Measurements from ENCODE around the gene GPC5.
"Not testable (repeated sequence)": the region's sequence is repeated elsewhere in the genome, so short reads cannot be mapped to it uniquely, and the experiment has no call there.

GPC5 gene

DNA sequence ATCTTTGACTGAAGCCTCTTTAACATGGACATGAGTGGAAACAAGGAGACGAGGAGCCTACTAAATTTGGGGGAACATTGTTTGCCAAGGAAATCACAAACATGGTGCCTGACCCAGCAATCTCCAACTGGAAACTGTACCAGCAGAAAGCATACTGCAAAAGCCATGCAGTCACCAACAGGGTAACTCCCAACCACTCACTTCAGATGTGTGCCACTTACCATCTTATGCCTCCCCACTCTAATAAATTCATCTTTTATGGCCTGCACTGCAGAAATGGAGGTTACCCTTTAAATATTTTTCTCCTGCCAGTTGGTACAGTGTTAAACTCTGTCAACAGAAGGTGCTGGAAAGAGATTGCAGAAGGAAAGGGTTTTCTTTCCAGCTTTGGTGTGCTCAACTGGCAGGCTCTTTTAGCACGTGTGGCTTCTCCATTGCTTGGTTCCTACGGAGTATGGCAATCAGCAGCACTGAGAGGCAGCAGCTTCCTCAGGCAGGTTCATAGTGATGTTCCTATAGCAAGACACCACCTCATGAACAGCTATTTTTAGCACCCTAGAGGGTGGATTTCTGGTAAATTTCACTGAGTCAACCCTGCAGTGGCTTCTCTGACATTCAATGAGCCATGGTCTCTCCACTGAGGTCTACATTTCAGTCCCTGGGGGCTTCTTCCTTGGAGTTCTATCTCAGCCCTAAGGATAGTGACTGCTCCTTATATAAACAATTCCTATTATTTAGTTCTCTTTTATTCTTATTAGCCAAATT, 29.6 kb upstream of the GPC5 start:
- no peak for DNase-seq (ENCODE audit: low read depth, low spot score)

DNA sequence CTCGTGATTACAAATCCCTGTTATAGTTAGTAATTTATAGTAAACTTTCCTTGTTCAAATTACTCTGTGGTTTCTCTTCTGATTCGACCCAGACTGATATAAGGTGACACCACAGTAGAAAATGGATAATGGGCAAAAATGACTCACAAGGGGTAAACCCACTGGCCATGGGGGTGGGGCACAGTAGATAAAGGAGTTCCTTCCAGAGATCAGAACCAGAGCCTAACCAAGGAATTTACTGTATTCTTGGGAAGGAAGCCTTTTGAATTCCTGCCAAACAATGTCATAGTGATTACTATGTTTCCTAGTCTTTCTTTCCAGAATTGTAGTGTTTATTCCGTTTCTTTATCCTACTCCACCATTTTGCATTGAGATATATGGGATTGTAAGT, 29.0 kb upstream of the GPC5 start:
- DNase-seq (ENCODE audit: low read depth, low spot score): no peak

DNA sequence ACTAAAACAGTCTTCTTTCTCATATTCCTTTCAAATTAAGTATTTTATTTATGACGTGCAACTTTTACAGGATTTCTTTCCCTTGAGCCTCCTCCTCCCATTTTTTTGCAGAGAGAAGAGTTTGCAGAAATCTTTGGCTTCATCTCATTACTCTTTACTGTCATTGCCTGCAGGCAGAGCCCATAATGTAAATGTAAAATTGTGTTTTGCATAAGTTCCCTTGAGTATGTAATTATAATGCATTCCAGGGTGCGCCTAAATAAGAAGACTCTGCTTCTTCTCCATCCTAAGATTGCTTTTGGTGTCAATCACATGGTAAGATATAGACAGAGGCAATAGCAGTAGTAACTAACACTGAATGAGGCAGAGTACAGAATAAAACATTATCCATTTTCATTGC, 27.9 kb upstream of the GPC5 start:
- no peak for DNase-seq (ENCODE audit: low read depth, low spot score)

DNA sequence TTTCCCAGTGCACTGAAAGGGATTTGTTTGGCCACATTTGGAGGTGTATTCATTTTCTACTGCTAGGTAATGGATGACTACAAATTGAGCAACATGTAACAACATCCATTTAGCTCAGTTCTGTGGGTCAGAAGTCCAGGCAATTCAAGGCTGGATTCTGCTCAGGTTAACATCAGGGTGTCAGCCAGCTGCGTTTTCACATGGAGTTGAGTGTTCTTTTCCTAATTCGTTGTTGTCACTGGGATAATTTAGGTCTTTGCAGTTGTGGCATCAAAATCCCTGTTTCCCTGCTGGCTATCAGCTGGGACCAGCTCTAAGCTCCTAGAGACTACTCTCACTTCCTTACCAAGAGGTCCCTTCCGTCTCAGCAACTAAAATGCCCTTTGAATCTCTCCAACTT, 25.5 kb upstream of the GPC5 start:
- DNase-seq (ENCODE audit: low read depth, low spot score): no peak

DNA sequence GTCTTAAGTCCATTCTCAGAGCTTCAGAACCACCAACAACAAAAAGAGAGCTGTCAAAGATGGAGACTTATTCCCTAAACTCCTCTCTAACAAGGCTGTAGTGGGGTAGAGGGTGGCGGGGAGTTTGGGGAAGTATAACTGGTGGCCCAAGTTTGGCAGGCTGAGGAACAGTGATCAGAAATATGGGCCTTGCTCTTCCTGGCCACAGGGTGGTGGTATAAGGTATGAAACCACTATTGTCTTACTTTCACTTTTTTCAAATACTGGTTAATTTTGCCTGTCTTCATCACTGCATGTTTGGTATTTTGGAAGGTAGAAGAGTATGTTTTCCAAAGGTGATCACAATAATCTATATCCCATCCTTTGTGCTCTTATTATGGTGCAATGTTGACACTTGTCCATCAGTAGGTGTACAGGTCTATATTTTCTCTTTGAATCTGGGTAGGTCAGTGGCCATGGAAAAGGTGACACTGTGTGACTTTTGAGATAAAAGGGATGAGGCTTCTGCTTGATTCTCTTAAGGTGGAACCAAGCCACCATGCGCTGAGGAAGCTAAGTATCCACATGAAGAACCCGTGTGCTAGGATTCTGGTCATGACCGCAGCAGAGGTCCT, 23.2 kb upstream of the GPC5 start:
- DNase-seq (ENCODE audit: low read depth, low spot score): no peak

DNA sequence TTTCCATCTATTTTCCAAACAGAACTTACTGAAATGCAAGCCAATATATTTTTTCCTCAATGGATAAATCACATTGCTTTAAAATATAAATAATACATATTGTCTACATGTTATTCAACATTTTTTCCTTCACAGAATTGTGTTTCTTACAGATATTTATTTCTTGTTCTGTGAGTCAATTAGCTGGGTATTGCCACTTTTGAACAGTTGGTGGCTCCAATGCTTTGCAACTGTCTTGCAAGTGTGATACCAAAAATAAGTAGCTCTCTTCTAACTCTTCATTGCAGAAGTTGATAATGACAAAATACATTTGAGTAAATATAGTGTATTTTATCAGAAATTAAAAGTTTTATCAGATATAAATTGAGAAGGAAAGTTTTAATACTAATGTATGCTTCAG, 17.1 kb upstream of the GPC5 start:
- no peak for DNase-seq (ENCODE audit: low read depth, low spot score)

DNA sequence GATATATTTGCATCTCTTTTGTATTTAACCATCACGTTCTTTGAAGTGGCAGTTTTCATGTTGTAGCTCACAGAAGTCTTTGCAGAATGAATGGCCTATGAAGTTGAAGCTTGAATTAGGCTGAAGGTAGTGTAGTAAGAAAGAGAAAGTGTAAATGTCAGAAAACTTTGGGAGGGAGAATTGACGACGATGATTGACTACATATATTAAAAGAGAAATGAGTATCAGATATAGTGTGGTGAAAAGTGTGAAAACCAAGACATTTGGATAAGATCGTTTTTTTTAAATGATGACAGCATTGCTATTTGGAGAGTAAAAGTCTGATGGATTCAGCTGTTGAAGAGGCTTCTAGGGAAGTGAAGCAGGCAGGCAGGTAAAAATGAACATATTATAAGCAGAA, 14.6 kb upstream of the GPC5 start:
- DNase-seq (ENCODE audit: low read depth, low spot score): no peak

DNA sequence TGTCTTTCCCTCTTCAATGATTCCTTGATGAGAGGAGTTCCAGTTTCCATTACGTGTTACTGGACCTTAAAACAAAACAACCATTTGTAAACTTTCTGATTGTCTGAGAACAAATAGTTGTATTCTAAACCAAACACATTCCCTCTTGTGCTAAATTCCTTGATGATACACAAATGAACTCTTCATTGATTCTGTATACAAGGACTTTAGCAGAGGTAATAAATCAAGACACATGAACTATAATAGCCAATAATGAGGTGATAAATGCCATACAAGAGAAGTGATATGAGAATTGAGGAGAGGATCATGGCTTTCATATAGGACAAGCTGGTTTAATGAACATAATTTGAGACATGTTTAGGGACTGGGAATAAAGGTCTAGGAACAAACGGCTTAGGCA, 13.5 kb upstream of the GPC5 start:
- no peak for DNase-seq (ENCODE audit: low read depth, low spot score)

DNA sequence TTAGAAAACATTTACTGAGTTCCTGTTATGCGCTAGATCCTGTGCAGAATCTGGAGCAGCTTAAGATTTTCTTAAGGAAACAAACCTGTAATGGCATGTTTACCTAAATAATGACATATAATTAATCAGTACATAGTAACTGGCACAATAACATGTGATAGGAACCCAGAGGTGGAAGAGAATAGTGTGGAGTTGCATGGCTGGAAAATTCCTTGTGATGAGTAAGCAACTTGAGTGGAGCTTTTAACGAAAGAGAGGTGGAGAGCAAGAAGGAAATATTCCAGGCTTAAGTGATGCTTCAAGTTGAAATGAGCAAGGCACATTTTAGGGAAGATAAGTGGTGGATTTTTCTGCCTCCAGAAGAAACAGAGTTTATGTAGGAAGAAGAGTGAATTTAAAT, 9.2 kb upstream of the GPC5 start:
- no peak for DNase-seq (ENCODE audit: low read depth, low spot score)

DNA sequence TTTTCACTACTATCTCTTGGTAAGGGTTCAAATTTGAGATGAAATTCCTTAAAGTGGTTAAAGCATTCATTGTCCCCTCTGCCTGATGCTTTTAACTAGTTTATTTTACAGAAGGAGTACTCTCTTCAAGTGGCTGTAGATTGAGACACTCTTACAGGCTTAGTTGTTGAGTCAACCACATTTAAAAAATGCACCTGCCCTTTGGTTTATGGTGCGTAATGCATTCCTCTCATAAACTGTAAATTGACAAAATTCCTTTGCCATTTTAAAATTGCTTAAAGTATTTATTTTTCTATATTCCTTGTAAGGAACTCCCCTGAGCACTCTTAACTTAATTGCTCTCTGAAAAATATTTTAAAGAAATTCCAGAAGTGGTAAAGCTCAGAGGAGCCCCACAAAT, 826 bp upstream of the GPC5 start:
- no peak for DNase-seq (ENCODE audit: low read depth, low spot score)

DNA sequence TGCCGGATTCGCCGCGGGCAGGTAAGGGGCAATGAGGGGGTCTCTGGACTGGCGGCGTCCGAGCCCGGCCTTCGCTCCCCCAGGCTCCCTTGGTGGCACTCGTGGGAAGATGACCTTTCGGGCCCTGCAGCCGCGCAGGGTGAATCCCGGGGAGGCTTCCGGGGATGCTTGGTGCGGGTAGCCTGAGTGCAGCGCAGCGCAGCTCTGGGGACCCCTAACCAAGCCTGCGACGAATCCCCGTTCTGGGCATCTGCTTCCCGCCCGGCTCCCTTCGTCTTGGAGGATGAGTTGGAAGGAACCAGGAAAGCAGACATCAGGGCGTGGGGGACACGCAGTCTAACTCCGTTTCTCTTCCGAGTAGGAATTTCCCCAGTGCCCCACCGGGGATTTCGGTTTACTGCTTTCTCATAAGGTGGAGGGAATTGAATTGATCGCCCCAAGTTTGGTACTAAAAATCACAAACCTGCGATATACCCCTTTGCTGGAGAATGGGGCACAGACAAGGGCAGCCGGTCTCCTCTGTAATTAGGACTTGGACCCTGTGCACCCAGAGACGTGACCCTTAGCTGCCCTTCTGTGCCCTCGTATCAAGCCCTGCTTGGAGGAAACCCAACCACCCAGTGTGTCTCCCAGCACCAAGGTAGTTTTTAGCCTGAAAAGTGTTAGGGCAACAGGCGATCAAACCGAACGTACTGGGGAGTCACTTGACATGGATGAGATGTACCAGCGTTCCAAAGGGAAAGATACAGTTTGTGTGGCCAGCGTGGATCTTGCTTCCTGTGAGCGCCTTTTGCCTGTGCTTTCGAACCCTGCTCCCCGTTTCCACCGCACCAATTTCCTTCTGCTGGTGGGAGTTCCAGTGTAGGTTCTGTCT, 1.0 kb downstream of the GPC5 start:
- DNase-seq (ENCODE audit: low read depth, low spot score): no peak

DNA sequence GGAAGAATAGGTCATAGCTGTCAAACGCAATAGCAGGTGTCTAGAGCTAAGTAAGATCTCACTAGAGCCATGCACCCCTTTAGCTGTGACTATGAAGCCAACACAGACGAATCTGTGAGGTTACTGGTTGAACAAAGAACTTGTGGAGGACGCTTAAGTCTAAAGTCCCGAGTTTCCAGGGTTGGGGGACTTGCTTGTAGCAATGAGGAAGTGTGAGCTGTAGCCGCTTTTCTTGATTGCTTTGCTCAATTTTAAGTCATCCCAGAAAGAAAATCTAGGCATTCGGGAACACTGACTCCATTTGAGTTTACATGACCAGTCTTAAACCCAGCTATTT, 1.6 kb downstream of the GPC5 start:
- DNase-seq (ENCODE audit: low read depth, low spot score): no peak

DNA sequence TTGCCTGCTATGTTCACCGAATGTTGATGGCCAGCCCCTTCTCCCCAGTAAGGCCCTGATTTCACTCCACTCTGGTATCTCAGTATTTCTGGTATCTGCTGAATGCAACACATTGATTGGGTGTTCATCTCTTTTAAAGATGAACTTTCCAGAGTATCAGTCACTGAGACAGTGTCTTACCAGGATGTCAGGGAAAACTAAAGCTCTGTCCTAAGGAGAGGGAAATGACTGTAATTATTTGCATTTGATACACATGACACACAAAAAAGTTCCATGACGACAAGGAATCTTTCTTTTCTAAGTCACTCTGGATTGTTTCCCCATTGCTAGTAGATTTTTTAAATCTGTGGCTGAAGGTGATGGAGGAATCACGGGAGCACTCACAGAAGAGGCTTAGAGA, 2.2 kb downstream of the GPC5 start:
- DNase-seq (ENCODE audit: low read depth, low spot score): no peak

DNA sequence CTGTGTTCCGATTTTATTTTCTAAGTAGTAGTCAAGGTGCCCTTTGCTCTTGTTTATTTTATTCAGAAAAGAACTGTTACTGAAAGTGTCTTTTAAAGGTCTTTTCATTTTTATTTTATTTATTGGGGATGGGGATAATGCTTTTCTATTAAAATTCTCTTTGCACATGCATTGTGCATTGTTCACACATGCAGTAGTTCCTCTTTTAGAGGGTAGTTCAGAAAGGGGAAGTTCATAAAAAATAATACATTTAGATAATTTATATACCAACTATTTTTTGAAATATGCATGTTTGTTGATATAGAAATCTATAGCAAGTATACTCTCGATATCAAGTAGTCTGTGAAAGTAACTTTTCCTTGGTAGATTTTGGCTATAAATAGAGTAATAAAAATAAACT, 3.5 kb downstream of the GPC5 start:
- no peak for DNase-seq (ENCODE audit: low read depth, low spot score)

DNA sequence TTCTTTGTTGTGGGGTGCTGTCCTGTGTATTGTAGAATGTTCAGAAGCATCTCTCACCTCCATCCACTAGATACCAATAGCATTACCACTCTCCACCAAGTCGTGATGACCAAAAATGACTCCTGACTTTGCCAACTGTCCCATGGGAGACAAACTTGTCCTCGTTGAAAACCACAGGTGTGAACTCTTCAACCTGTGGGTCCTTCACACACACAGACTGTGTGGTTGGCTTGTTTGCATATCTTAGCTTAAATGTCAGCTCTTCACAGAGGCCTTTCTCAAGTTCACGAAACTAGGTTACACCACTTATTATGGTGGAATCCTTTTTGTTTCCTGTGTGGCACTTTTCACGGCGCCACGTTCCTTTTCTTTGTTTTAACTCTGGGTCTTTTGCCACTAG, 6.8 kb downstream of the GPC5 start:
- no peak for DNase-seq (ENCODE audit: low read depth, low spot score)

DNA sequence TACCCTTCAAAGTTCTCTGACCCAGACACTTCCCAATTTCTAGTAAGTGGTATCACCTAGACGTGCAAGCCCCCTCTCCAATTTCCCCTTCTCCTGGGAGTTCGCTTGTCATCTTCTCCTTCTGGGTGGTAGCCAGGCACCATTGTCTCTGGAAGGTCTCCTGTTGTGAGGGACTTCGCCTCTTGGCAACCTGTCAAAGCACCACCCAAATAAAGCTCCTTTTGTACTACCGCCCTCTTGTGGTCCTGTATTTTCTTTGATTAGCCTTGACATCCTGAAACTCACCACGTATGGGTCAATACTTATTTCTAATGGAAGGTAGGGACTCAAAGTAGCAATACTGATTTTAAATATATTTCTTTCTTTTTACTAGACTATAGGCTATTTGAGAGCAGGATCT, 8.2 kb downstream of the GPC5 start:
- DNase-seq (ENCODE audit: low read depth, low spot score): no peak

DNA sequence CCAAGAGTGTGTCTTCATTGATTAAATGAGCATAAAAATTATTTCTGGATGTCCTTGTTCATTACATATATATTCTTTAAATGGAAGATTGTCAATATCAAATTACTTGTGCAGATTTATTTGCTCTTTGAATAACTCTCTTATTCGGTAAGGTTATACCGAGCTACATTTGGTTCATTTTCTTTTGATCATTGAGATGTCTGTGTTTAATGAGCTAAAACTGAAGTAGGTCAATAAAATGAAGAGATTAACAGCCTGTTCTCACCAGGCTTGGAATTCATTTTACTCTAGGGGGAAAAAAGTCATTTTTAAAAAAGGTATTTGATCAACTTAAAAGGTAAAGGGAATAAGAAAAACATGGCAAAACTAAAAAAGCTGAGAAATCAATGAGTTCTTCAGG, 10.6 kb downstream of the GPC5 start:
- DNase-seq (ENCODE audit: low read depth, low spot score): no peak

DNA sequence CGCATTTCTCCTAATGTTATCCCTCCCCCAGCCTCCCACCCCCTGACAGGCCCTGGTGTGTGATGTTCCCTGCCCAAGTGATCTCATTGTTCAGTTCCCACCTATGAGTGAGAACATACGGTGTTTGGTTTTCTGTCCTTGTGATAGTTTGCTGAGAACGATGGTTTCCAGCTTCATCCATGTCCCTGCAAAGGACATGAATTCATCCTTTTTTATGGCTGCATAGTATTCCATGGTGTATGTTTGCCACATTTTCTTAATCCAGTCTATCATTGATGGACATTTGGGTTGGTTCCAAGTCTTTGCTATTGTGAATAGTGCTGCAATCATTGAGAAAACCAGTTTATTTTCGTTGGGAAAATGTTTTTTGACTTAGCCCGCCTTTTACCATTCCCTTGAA, 18.2 kb downstream of the GPC5 start:
- not testable (repeated sequence) for DNase-seq (ENCODE audit: low read depth, low spot score)

DNA sequence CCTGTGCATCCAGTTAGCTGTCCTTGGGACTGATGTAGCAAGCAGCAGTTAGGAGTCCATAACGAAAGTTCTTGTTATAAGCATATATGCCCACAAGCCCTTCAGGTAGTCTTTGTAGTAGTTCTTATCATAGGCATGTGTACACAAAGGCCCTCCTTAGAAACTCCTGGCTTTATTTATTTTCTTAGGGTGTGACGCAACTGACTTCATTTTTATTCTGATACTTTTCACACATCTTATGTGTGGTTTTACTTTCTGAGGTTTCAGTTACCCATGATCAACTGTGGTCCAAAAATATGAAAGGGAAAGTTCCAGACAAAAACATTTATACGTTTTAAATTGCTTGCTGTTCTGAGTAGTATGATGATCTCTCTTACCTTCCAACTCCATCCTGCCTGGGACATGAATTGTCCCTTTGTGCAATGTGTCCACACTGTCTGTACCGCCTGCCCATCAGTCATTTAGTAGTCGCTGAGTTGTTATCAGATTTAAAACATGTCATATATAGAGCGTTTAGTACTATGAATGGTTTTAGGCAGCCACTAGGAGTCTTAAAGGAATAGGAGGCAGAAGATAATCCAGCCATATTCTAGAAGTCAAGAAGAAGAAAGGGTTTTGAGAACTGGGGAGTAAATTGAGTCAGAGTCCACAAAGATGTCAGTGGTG, 19.4 kb downstream of the GPC5 start:
- no peak for DNase-seq (ENCODE audit: low read depth, low spot score)

DNA sequence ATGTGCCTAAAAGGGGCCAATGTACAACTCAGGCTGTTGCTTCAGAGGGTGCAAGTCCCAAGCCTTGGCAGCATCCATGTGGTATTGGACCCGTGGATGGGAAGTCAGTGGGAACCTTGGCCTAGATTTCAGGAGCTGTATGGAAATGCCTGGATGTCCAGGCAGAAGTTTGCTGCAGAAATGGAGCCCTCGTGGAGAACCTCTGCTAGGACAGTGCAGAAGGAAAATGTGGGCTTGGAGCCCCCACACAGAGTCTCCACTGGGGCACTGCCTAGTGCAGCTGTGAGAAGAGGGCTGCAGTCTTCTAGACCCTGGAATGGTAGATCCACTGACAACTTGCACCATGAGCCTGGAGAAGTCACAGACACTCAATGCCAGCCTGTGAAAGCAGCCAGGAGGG, 28.5 kb downstream of the GPC5 start:
- no peak for DNase-seq (ENCODE audit: low read depth, low spot score)

DNA sequence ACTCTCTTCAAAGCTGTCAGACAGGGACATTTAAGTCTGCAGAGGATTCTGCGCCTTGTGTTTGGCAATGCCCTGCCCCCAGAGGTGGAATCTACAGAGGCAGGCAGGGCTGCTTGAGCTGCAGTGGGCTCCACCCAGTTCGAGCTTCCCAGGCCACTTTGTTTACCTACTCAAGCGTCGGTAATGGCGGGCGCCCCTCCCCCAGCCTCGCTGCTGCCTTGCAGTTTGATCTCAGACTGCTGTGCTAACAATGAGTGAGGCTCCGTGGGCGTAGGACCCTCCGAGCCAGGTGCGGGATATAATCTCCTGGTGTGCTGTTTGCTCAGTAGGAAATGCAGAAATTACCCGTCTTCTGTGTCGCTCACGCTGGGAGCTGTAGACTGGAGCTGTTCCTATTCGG, 40.3 kb downstream of the GPC5 start:
- not testable (repeated sequence) for DNase-seq (ENCODE audit: low read depth, low spot score)

DNA sequence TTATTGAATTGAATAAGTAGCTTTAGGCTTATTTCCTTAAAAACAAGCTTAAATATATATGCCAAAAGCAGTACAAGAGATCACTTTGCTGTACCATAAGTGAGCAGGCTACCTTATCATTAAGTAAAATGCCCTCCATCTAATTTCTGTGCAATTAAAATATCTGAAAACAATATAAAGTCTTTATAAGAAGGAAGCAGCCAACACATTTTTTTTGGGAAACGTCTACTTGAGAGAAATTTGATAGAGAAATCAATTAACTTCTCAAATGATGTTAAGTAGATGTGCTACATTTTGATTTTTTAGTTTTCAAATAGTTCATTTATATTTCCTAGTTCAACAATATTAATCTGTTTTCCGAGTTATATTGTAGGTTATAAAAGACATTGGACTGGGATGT, 52.5 kb downstream of the GPC5 start:
- no peak for DNase-seq (ENCODE audit: low read depth, low spot score)

Data from activated CD4-positive, CD25-positive, alpha-beta regulatory T cell treated with anti-CD3 and anti-CD28 coated beads, Interleukin-2, amount 50 U/mL, for 16 hours (primary cell).